Lung (tissue), 12 donors: Measurements from ENCODE around the gene LSM4. TPM values are rescaled to one million over a fixed set of nuclear protein-coding genes. Genes with fewer than 3 reads are reported as not detected.

Source experiments
- ATAC-seq: fragments of 200-7000 bp; cut with Tn5 transposase; one replicate; pipeline ENCODE4 v1.9.1; 2020; ENCODE audit warnings: moderate number of reproducible peaks; ENCODE audit not compliant: insufficient read depth, low FRiP score
- DNase-seq, 3 donors: peaks; one replicate each; pipeline ENCODE4 v3.0.0-alpha.2; 2013 to 2017
- H3K27ac ChIP-seq, 2 donors: one replicate each; pipeline ENCODE4 v1.5.1; 2013; ENCODE audit warnings: mild to moderate bottlenecking in 2 of 2, moderate library complexity in 2 of 2, control low read depth in 1 of 2, inconsistent platforms in 1 of 2, low read depth in 1 of 2, low read length in 1 of 2
- H3K27me3 ChIP-seq, 3 donors: one replicate each; pipeline ENCODE4 v1.5.1; 2013; ENCODE audit warnings: low read length in 2 of 3; ENCODE audit not compliant: control insufficient read depth in 3 of 3, insufficient read depth in 3 of 3
- H3K36me3 ChIP-seq, 4 donors: one replicate each; pipeline ENCODE4 v1.5.1; 2013; ENCODE audit warnings: low read length in 4 of 4, mild to moderate bottlenecking in 1 of 4, moderate library complexity in 1 of 4; ENCODE audit not compliant: control insufficient read depth in 4 of 4, insufficient read depth in 4 of 4
- H3K4me1 ChIP-seq, 5 donors: one replicate each; pipeline ENCODE4 v1.5.1; 2013; ENCODE audit warnings: low read length in 5 of 5, mild to moderate bottlenecking in 2 of 5, moderate library complexity in 1 of 5; ENCODE audit not compliant: control insufficient read depth in 5 of 5, insufficient read depth in 5 of 5
- H3K4me3 ChIP-seq: one replicate; pipeline ENCODE4 v1.5.1; 2013; ENCODE audit warnings: mild to moderate bottlenecking, control low read depth, moderate library complexity
- H3K9ac ChIP-seq, 2 donors: one replicate each; pipeline ENCODE4 v1.5.1; 2013; ENCODE audit warnings: low read length in 2 of 2, control low read depth in 1 of 2; ENCODE audit not compliant: insufficient read depth in 1 of 2
- H3K9me3 ChIP-seq, 4 donors: one replicate each; pipeline ENCODE4 v1.5.1; 2013; ENCODE audit warnings: low read length in 3 of 4, mild to moderate bottlenecking in 1 of 4, moderate library complexity in 1 of 4; ENCODE audit not compliant: control insufficient read depth in 4 of 4, insufficient read depth in 3 of 4
- CTCF ChIP-seq: IDR thresholded peaks from 2 replicates; pipeline ENCODE4 v1.5.1; 2012; ENCODE audit warnings: mild to moderate bottlenecking; ENCODE audit errors: control extremely low read depth, extremely low read depth
- WGBS, 2 donors: extraction: QIAGEN DNeasy Blood & Tissue Kit; methylation state at CpG; one replicate each; pipeline ENCODE4 v1.1.7; 2013; 5-methylcytosine and 5-hydroxymethylcytosine counted together
- polyA plus RNA-seq, 2 donors: library from polyadenylated mRNA; stranded (reverse); fragments of 200-250 nt; gene quantifications; one replicate each; pipeline ENCODE4 v1.2.1, GENCODE V29; 2013
- total RNA-seq, 2 donors: library from RNA; depleted of rRNA in 1 of 2; stranded (reverse); fragments of >200 nt in 1 of 2; gene quantifications; one replicate each; pipeline ENCODE4 v1.2.1, GENCODE V29; 2014 to 2021
- donor health status: control.
- donor health status: control.
- donor health status: Bipolar disorder and iron deficiency.
- donor health status: healthy.
- donor health status: DM: yes; HTN: yes; CAD: no.

LSM4 gene
- total and polyA plus RNA-seq, 4 donors = 67.7 to 217 (median 114) TPM

- H3K4me3 ChIP-seq = no peak overlapping the region
These were observed 60.7 kb downstream of the LSM4 start for GRCh38 chr19:18262144-18262543.

GRCh38 chr19:18261474-18261873 is 61.4 kb downstream of the LSM4 start:
- ATAC-seq = no peak
- no peak for TF ChIP-seq CTCF
- no peaks in the 10 kb centered on the region for H3K27me3 ChIP-seq
- H3K9ac ChIP-seq = no peak overlapping the region
- H3K4me3 ChIP-seq = no peak overlapping the region
- 93 to 96% methylated on average over 2 of the region's 2 CpGs for WGBS, 2 donors
- H3K36me3 ChIP-seq = peaks cover 0 to 41% (median 8%) of the 10 kb centered on the region in 4 donors
- no peak overlapping the region for H3K27ac ChIP-seq
- no peaks in the 10 kb centered on the region for H3K9me3 ChIP-seq
- DNase-seq = no peak
- no peaks in the 10 kb centered on the region for H3K4me1 ChIP-seq

More at GRCh38 chr19:18262144-18262543, 60.7 kb downstream of the LSM4 start:
- Histone ChIP-seq H3K27ac (no peak overlapping the region), H3K9me3 (no peaks in the 10 kb centered on the region), H3K36me3 (peaks cover 0 to 43% (median 8%) of the 10 kb centered on the region in 4 donors), H3K9ac (no peak overlapping the region), H3K27me3 (no peaks in the 10 kb centered on the region), H3K4me1 (no peaks in the 10 kb centered on the region)
- TF ChIP-seq CTCF = no peak
- DNase-seq (no peak), ATAC-seq (no peak)

- 82 to 89% methylated on average over 4 of the region's 4 CpGs for WGBS, 2 donors
- TF ChIP-seq CTCF = no peak
- ATAC-seq = no peak
- no peaks in the 10 kb centered on the region for H3K9me3 ChIP-seq
- no peak overlapping the region for H3K4me3 ChIP-seq
- H3K9ac ChIP-seq = no peak overlapping the region
- H3K27ac ChIP-seq = no peak overlapping the region
- H3K27me3 ChIP-seq = no peaks in the 10 kb centered on the region
- no peaks in the 10 kb centered on the region for H3K4me1 ChIP-seq
- H3K36me3 ChIP-seq = peaks cover 0 to 26% (median 2%) of the 10 kb centered on the region in 4 donors
- DNase-seq = no peak
These were observed 63.0 kb downstream of the LSM4 start for GRCh38 chr19:18259893-18260292.
